Measurements from ENCODE around the gene FOXN1. TPM values are rescaled to one million over a fixed set of nuclear protein-coding genes. Genes with fewer than 3 reads are reported as not detected.

The FOXN1 gene
- total and polyA plus RNA-seq, 2 of the 13 experiments (the other 11 are each of a cell fraction or from before 2014, with no cell fraction given) = 0.01 TPM; not detected in 1

GRCh38 chr17:28514561-28515002 is 8.4 kb downstream of the FOXN1 start:
- BruUV-seq (replicated peaks) = no TSS peak
- 10% methylated on average over 12 of the region's 16 CpGs for WGBS (ENCODE audit: low lambda C conversion rate)
- H3K27me3 ChIP-seq (ENCODE audit: control insufficient read depth in 1 of 2, insufficient read depth in 2 of 2, low read length in 2 of 2) = peaks cover 6 to 42% of the 10 kb centered on the region in 2 experiments; a peak in 4 of 5 replicates

More at GRCh38 chr17:28514561-28515002, 8.4 kb downstream of the FOXN1 start:
- intact Hi-C loops (cut with micrococcal nuclease; ENCODE audit: unreplicated experiment) = no loop called here
- in situ Hi-C loops (cut with HindIII; ENCODE audit: extremely low pct_ligation_motif_present, low pct_unique_long_range_greater_than_20kb) = no loop called here
- Histone ChIP-seq H3K9ac (ENCODE audit: insufficient read depth, low read depth, low read length) (no peak overlapping the region), H3K36me3 (replicated peaks in 1 of 2; ENCODE audit: control insufficient read depth in 1 of 2, insufficient read depth in 2 of 2, low read length in 2 of 2) (no peaks in the 10 kb centered on the region), H2AFZ (ENCODE audit: low read length) (no peak overlapping the region), H3K4me2 (ENCODE audit: low read depth, low read length) (no peak overlapping the region), H3K4me1 (ENCODE audit: insufficient read depth, low read length) (no peaks in the 10 kb centered on the region), H3K4me3 (replicated peaks in 1 of 3; ENCODE audit: insufficient read depth in 1 of 3, low read depth in 2 of 3, low read length in 3 of 3) (no peak overlapping the region), H4K20me1 (ENCODE audit: insufficient read depth, low read length) (no peaks in the 10 kb centered on the region), H3K9me3 (ENCODE audit: low read length) (no peaks in the 10 kb centered on the region), H3K27ac (ENCODE audit: extremely low read length, insufficient read depth, low read length) (no peak overlapping the region), H3K79me2 (ENCODE audit: insufficient read depth, low read length) (no peaks in the 10 kb centered on the region)
- TF ChIP-seq HOXD1 (CRISPR knock-in tag; IDR thresholded peaks at IDR 0.05) (no peak), AHDC1 (CRISPR knock-in tag; IDR thresholded peaks at IDR 0.05; ENCODE audit: borderline replicate concordance) (no peak), GATAD1 (CRISPR knock-in tag; IDR thresholded peaks at IDR 0.05) (no peak), THAP11 (CRISPR knock-in tag; IDR thresholded peaks at IDR 0.05) (no peak), NFYB (CRISPR knock-in tag; IDR thresholded peaks at IDR 0.05) (no peak), PBX3 (CRISPR knock-in tag; IDR thresholded peaks at IDR 0.05; ENCODE audit: borderline replicate concordance) (no peak)
- FAIRE-seq = no peak
- CTCF ChIA-PET (ENCODE audit: low intra/inter-chr PET ratio, low total read pairs) = no interaction called here
- no peak for DNase-seq (ENCODE audit: low spot score)
- POLR2A ChIA-PET = no interaction called here
- no peak for ATAC-seq

All from HepG2 (cell line).